ENCODE results near the gene COMMD1.

DNA sequence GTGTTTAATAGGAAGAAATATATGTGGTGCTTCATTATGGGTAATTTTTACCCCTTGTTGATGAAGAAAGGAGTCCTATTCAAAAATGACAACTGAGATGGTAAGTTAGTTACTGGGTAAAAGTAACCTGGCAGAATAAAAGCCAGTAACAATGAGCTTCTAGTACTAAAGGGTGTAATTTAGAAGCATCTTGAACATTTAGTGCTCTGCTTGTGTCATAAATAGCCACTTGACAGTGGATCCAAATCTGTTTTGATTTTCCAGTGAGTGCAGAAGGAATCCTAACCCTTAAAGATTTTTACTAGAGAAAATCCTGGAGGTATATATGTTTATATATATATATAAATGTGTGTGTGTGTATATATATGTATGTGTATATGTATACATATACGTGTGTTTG, 15.1 kb downstream of the COMMD1 start:
- TF ChIP-seq KAT7 (CRISPR knock-in tag; IDR thresholded peaks at IDR 0.05; ENCODE audit: borderline replicate concordance) (no peak), JUN (CRISPR knock-in tag; IDR thresholded peaks at IDR 0.05) (no peak), FOXP1 (CRISPR knock-in tag; IDR thresholded peaks at IDR 0.05; ENCODE audit: borderline replicate concordance) (no peak), ZBTB21 (CRISPR knock-in tag; IDR thresholded peaks at IDR 0.05; ENCODE audit: borderline replicate concordance) (no peak), NR1H2 (CRISPR knock-in tag; IDR thresholded peaks at IDR 0.05) (no peak), ZNF416 (CRISPR knock-in tag; IDR thresholded peaks at IDR 0.05) (no peak)
- TF ChIP-seq, protein P1, sequence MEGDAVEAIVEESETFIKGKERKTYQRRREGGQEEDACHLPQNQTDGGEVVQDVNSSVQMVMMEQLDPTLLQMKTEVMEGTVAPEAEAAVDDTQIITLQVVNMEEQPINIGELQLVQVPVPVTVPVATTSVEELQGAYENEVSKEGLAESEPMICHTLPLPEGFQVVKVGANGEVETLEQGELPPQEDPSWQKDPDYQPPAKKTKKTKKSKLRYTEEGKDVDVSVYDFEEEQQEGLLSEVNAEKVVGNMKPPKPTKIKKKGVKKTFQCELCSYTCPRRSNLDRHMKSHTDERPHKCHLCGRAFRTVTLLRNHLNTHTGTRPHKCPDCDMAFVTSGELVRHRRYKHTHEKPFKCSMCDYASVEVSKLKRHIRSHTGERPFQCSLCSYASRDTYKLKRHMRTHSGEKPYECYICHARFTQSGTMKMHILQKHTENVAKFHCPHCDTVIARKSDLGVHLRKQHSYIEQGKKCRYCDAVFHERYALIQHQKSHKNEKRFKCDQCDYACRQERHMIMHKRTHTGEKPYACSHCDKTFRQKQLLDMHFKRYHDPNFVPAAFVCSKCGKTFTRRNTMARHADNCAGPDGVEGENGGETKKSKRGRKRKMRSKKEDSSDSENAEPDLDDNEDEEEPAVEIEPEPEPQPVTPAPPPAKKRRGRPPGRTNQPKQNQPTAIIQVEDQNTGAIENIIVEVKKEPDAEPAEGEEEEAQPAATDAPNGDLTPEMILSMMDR (IDR thresholded peaks at IDR 0.05), result no peak
- TF ChIP-seq, protein P2, sequence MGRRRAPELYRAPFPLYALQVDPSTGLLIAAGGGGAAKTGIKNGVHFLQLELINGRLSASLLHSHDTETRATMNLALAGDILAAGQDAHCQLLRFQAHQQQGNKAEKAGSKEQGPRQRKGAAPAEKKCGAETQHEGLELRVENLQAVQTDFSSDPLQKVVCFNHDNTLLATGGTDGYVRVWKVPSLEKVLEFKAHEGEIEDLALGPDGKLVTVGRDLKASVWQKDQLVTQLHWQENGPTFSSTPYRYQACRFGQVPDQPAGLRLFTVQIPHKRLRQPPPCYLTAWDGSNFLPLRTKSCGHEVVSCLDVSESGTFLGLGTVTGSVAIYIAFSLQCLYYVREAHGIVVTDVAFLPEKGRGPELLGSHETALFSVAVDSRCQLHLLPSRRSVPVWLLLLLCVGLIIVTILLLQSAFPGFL (CRISPR knock-in tag; IDR thresholded peaks at IDR 0.05; ENCODE audit: borderline replicate concordance), result no peak
- TF ChIP-seq, protein P3, sequence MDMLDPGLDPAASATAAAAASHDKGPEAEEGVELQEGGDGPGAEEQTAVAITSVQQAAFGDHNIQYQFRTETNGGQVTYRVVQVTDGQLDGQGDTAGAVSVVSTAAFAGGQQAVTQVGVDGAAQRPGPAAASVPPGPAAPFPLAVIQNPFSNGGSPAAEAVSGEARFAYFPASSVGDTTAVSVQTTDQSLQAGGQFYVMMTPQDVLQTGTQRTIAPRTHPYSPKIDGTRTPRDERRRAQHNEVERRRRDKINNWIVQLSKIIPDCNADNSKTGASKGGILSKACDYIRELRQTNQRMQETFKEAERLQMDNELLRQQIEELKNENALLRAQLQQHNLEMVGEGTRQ (CRISPR knock-in tag; IDR thresholded peaks at IDR 0.05), result no peak
- TF ChIP-seq, protein P4, sequence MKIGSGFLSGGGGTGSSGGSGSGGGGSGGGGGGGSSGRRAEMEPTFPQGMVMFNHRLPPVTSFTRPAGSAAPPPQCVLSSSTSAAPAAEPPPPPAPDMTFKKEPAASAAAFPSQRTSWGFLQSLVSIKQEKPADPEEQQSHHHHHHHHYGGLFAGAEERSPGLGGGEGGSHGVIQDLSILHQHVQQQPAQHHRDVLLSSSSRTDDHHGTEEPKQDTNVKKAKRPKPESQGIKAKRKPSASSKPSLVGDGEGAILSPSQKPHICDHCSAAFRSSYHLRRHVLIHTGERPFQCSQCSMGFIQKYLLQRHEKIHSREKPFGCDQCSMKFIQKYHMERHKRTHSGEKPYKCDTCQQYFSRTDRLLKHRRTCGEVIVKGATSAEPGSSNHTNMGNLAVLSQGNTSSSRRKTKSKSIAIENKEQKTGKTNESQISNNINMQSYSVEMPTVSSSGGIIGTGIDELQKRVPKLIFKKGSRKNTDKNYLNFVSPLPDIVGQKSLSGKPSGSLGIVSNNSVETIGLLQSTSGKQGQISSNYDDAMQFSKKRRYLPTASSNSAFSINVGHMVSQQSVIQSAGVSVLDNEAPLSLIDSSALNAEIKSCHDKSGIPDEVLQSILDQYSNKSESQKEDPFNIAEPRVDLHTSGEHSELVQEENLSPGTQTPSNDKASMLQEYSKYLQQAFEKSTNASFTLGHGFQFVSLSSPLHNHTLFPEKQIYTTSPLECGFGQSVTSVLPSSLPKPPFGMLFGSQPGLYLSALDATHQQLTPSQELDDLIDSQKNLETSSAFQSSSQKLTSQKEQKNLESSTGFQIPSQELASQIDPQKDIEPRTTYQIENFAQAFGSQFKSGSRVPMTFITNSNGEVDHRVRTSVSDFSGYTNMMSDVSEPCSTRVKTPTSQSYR (CRISPR knock-in tag; IDR thresholded peaks at IDR 0.05), result no peak

Data from WTC11 (cell line).